HepG2 (cell line): ENCODE results near the gene DHRS12. TPM values are rescaled to one million over a fixed set of nuclear protein-coding genes. Genes with fewer than 3 reads are reported as not detected.

Experiments used
- FOXA3 ChIP-seq: IDR thresholded peaks from 2 replicates; pipeline ENCODE4 v1.6.1; 2016; ENCODE audit warnings: missing genetic modification reagents, missing compliant biosample characterization
- HNF1B ChIP-seq: sonication (generic); formaldehyde crosslinking; IDR thresholded peaks from 2 replicates; pipeline ENCODE4 v1.5.1; 2020; ENCODE audit warnings: mild to moderate bottlenecking, moderate library complexity, missing genetic modification reagents
- KMT2A ChIP-seq: sonication (generic); formaldehyde crosslinking; IDR thresholded peaks from 2 replicates; pipeline ENCODE4 v1.4.0; 2020; ENCODE audit warnings: missing genetic modification reagents
- RCOR2 ChIP-seq: IDR thresholded peaks from 2 replicates; pipeline ENCODE4 v1.6.1; 2016; ENCODE audit warnings: missing biosample characterization, missing genetic modification reagents
- ZFP91 ChIP-seq: sonication (generic); formaldehyde crosslinking; IDR thresholded peaks from 2 replicates; pipeline ENCODE4 v1.9.0; 2022; ENCODE audit warnings: missing genetic modification reagents, mild to moderate bottlenecking, borderline replicate concordance
- ZNF326 ChIP-seq: sonication (generic); formaldehyde crosslinking; IDR thresholded peaks from 2 replicates; pipeline ENCODE4 v1.4.0; 2020; ENCODE audit warnings: missing genetic modification reagents, borderline replicate concordance
- ZNF33B ChIP-seq: sonication (generic); formaldehyde crosslinking; IDR thresholded peaks from 2 replicates; pipeline ENCODE4 v1.5.1; 2020; ENCODE audit warnings: mild to moderate bottlenecking, missing genetic modification reagents
- ZNF407 ChIP-seq: sonication (generic); formaldehyde crosslinking; IDR thresholded peaks from one replicate; pipeline ENCODE4 v1.5.1; 2020; ENCODE audit warnings: mild to moderate bottlenecking, missing genetic modification reagents; ENCODE audit errors: not compliant biosample characterization
- ZNF816 ChIP-seq: sonication (generic); formaldehyde crosslinking; IDR thresholded peaks from 2 replicates; pipeline ENCODE4 v1.8.0; 2022; ENCODE audit warnings: missing genetic modification reagents, mild to moderate bottlenecking, borderline replicate concordance
- ZNF850 ChIP-seq: sonication (generic); formaldehyde crosslinking; conservative IDR thresholded peaks from 2 replicates; pipeline ENCODE4 v1.9.0; 2021; ENCODE audit warnings: mild to moderate bottlenecking, missing genetic modification reagents
- ZUFSP ChIP-seq: sonication (generic); formaldehyde crosslinking; IDR thresholded peaks from 2 replicates; pipeline ENCODE4 v1.9.0; 2021; ENCODE audit warnings: missing genetic modification reagents, mild to moderate bottlenecking, borderline replicate concordance
- polyA plus RNA-seq, 8 experiments: library from polyadenylated mRNA; depleted of rRNA in 3 of 8; stranded (reverse) in 7 of 8; unstranded in 1 of 8; fragments of >200 nt; fragmentation: Illumina TruSeq in 4 of 8; extraction: Trizol in 4 of 8; gene quantifications; 2 replicates each; pipeline versions ENCODE4 v1.2.1 to v1.2.3, GENCODE V29; 2011 to 2016; ENCODE audit warnings: low read depth in 4 of 8, missing spikeins in 1 of 8, mixed read lengths in 1 of 8; ENCODE audit not compliant: insufficient read depth in 1 of 8
- total RNA-seq, 5 experiments: library from RNA; depleted of rRNA; stranded (reverse); fragments of >200 nt; fragmentation: Illumina TruSeq; extraction: Trizol; gene quantifications; 2 replicates each; pipeline ENCODE4 v1.2.3, GENCODE V29; 2016; ENCODE audit warnings: low read depth in 1 of 5

DHRS12 gene
- total and polyA plus RNA-seq, 2 of the 13 experiments (the other 11 are each of a cell fraction or from before 2014, with no cell fraction given): 7.2 to 8.4 TPM

DNA sequence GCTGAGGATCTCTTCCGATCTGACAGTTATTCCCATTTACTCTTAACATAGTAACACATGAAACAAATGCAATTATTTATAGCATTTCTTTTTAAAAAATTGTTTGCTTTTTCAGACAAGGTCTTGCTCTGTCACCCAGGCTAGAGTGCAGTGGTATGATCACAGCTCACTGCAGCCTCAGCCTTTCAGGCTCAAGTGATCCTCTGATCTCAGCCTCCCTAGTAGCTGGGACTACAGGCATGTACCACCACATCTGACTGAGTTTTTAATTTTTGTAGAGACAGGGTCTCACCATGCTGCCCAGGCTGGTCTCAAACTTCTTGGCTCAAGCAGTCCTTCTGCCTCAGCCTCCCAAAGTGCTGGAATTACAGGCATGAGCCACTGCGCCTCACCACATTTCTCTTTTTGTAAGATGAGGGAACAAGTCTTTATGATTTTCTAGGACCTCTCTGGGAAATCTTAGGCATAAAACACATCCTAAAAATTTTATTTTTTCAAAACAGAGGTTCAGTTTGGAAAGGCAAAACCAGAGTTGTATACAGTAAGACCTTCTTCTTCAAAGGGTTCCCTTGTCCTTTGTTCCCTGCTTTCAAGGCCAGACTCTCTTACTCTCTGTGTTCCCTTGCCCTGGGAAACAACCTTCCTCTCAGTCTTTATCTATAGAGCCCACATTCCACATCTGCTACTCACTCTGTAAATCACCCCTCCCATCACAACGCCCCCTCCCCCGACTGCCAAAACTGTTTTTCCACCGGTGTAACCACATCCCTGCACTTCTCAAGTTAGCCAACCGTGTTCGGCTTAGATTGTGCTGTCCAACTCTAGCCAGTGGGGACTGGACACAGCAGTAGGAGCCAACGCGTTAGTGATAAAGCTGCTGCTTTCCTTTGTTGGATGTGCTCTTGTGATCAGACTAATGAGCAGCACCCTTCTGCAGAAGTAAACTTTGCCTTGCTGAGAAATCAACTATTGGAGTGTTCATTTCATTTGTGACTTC, 56.2 kb downstream of the DHRS12 start (continued):
- no peak for TF ChIP-seq ZNF407 (CRISPR knock-in tag)
- no peak for TF ChIP-seq ZNF33B (CRISPR knock-in tag)
- peak; percentile 60; the same call in 1 of the 2 replicates for TF ChIP-seq FOXA3 (CRISPR knock-in tag)
- TF ChIP-seq ZFP91: 0 out of 2 replicates have a peak, but pooled peaks have one; percentile 38
- TF ChIP-seq ZNF850 (CRISPR knock-in tag): no peak
- TF ChIP-seq ZUFSP (CRISPR knock-in tag): no peak
- no peak for TF ChIP-seq ZNF816 (CRISPR knock-in tag)
- peak; percentile 55 for TF ChIP-seq RCOR2 (CRISPR knock-in tag)
- no peak for TF ChIP-seq ZNF326 (CRISPR knock-in tag)
- TF ChIP-seq HNF1B (CRISPR knock-in tag): 0 out of 2 replicates have a peak, but pooled peaks have one; percentile 29
- no peak for TF ChIP-seq KMT2A
